DOHH2 (cell line): Measurements from ENCODE around the gene ICAM5.

Experiments used
- H3F3A ChIP-seq: fragments of 200-600 bp; sonication (generic), shearing (Covaris generic); 2 replicates; pipeline ENCODE4 v1.6.0; 2016; ENCODE audit warnings: antibody characterized with exemption, mild to moderate bottlenecking; ENCODE audit not compliant: control insufficient read depth, insufficient read depth
- H3K27ac ChIP-seq: fragments of 200-600 bp; sonication (generic); 2 replicates; pipeline ENCODE4 v1.5.1; 2014; ENCODE audit warnings: low read depth, mild to moderate bottlenecking, low read length, moderate library complexity
- H3K27me3 ChIP-seq: fragments of 200-600 bp; sonication (generic); 2 replicates; pipeline ENCODE4 v1.6.1; 2014; ENCODE audit warnings: mild to moderate bottlenecking, low read length, mixed read lengths; ENCODE audit not compliant: control insufficient read depth
- H3K36me3 ChIP-seq: fragments of 200-600 bp; sonication (generic); 2 replicates; pipeline ENCODE4 v1.6.1; 2014; ENCODE audit warnings: mild to moderate bottlenecking, low read length, moderate library complexity, mixed read lengths; ENCODE audit not compliant: control insufficient read depth
- H3K4me1 ChIP-seq: fragments of 200-600 bp; sonication (generic); 2 replicates; pipeline ENCODE4 v1.6.1; 2014; ENCODE audit warnings: mild to moderate bottlenecking, low read length, mixed read lengths; ENCODE audit not compliant: control insufficient read depth
- H3K4me2 ChIP-seq: fragments of 200-600 bp; sonication (generic); 2 replicates; pipeline ENCODE4 v1.6.0; 2014; ENCODE audit warnings: mild to moderate bottlenecking, low read length, moderate library complexity
- H3K4me3 ChIP-seq: fragments of 200-600 bp; sonication (generic); 2 replicates; pipeline ENCODE4 v1.5.1; 2014; ENCODE audit warnings: mild to moderate bottlenecking, low read length, mixed read lengths
- H3K79me2 ChIP-seq: fragments of 200-600 bp; sonication (generic); 2 replicates; pipeline ENCODE4 v1.6.1; 2014; ENCODE audit warnings: mild to moderate bottlenecking, low read length, mixed read lengths; ENCODE audit not compliant: control insufficient read depth
- H3K9me2 ChIP-seq: fragments of 200-600 bp; sonication (generic); replicated peaks from 2 replicates; pipeline ENCODE4 v1.6.1; 2014; ENCODE audit warnings: mild to moderate bottlenecking, low read length, mixed read lengths; ENCODE audit not compliant: control insufficient read depth
- H3K9me3 ChIP-seq: fragments of 200-600 bp; sonication (generic); 2 replicates; pipeline ENCODE4 v1.6.1; 2014; ENCODE audit warnings: antibody characterized with exemption, low read length, mixed read lengths; ENCODE audit not compliant: control insufficient read depth, insufficient read depth
- H4K20me1 ChIP-seq: fragments of 200-600 bp; sonication (generic); 2 replicates; pipeline ENCODE4 v1.6.0; 2014; ENCODE audit warnings: low read depth, mild to moderate bottlenecking, antibody characterized with exemption, low read length, moderate library complexity; ENCODE audit not compliant: control insufficient read depth, insufficient read depth
- EZH2phosphoT487 ChIP-seq: fragments of 200-600 bp; sonication (generic); IDR thresholded peaks from 2 replicates; pipeline ENCODE4 v1.6.1; 2017; ENCODE audit warnings: borderline replicate concordance, mild to moderate bottlenecking, antibody characterized with exemption, low read length, moderate library complexity, mixed read lengths
- TF ChIP-seq, protein P1 (sequence below): fragments of 200-600 bp; sonication (generic); IDR thresholded peaks from one replicate; pipeline ENCODE4 v1.5.1; 2014; ENCODE audit warnings: antibody characterized with exemption, mild to moderate bottlenecking, low read depth, low read length; ENCODE audit not compliant: poor library complexity, severe bottlenecking

Gene ICAM5

DNA sequence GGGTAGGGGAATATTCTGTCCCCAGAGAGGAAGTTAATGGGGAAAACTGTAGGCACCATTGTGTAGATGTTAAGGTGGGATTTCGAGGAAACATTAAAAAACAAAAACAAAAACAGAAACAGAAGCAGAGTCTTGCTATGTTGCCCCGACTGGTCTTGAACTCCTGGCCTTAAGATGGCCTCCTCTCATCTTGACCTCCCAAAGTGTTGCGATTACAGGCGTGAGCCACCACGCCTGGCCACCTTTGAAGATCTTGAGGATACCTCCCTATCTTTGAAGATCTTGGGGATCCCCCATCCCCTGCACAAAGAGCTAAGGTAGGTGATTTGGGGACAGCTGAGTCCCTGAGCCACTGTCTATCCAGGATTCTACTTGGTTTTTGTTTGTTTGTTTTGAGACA, 50.2 kb downstream of the ICAM5 start:
- H3K4me1 ChIP-seq: peaks cover 26% of the 10 kb centered on the region
- peak overlapping the region; percentile 85 for H3K4me3 ChIP-seq
- no peaks in the 10 kb centered on the region; the same call in 1 of the 2 replicates for H3K36me3 ChIP-seq
- TF ChIP-seq, protein P1, sequence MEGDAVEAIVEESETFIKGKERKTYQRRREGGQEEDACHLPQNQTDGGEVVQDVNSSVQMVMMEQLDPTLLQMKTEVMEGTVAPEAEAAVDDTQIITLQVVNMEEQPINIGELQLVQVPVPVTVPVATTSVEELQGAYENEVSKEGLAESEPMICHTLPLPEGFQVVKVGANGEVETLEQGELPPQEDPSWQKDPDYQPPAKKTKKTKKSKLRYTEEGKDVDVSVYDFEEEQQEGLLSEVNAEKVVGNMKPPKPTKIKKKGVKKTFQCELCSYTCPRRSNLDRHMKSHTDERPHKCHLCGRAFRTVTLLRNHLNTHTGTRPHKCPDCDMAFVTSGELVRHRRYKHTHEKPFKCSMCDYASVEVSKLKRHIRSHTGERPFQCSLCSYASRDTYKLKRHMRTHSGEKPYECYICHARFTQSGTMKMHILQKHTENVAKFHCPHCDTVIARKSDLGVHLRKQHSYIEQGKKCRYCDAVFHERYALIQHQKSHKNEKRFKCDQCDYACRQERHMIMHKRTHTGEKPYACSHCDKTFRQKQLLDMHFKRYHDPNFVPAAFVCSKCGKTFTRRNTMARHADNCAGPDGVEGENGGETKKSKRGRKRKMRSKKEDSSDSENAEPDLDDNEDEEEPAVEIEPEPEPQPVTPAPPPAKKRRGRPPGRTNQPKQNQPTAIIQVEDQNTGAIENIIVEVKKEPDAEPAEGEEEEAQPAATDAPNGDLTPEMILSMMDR: no peak
- no peak for TF ChIP-seq EZH2phosphoT487
- no peaks in the 10 kb centered on the region for H3K9me2 ChIP-seq
- no peaks in the 10 kb centered on the region for H3K9me3 ChIP-seq
- peaks cover 11% of the 10 kb centered on the region for H3K79me2 ChIP-seq
- H4K20me1 ChIP-seq: no peaks in the 10 kb centered on the region
- H3F3A ChIP-seq: no peaks in the 10 kb centered on the region; the same call in 1 of the 2 replicates
- no peaks in the 10 kb centered on the region for H3K27me3 ChIP-seq
- H3K4me2 ChIP-seq: peak overlapping the region; percentile 96
- peak overlapping the region; percentile 40 for H3K27ac ChIP-seq

DNA sequence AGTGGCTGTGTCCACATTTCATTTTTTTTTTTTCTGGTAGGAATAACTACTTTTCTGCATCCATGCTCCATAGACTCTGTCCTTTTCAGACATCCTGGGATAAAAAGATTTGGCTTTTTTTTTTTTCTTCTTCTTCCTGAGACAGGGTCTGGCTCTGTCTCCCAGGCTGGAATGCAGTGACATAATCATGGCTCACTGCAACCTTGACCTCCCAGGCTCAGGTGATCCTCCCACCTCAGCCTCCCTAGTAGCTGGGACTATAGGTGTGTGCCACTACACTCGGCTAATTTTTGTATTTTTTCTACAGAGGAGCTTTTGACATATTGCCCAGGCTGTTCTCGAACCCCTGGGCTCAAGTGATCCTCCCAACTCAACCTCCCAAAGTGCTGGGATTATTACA, 53.7 kb downstream of the ICAM5 start:
- no peak for TF ChIP-seq EZH2phosphoT487
- no peak overlapping the region for H3K27ac ChIP-seq
- H3K4me1 ChIP-seq: peaks cover 20% of the 10 kb centered on the region
- no peaks in the 10 kb centered on the region for H3K9me3 ChIP-seq
- H4K20me1 ChIP-seq: no peaks in the 10 kb centered on the region
- H3K27me3 ChIP-seq: no peaks in the 10 kb centered on the region
- H3K4me2 ChIP-seq: no peak overlapping the region
- H3K9me2 ChIP-seq: no peaks in the 10 kb centered on the region
- peaks cover 9% of the 10 kb centered on the region for H3K79me2 ChIP-seq
- no peaks in the 10 kb centered on the region for H3F3A ChIP-seq
- H3K4me3 ChIP-seq: no peak overlapping the region
- H3K36me3 ChIP-seq: no peaks in the 10 kb centered on the region

DNA sequence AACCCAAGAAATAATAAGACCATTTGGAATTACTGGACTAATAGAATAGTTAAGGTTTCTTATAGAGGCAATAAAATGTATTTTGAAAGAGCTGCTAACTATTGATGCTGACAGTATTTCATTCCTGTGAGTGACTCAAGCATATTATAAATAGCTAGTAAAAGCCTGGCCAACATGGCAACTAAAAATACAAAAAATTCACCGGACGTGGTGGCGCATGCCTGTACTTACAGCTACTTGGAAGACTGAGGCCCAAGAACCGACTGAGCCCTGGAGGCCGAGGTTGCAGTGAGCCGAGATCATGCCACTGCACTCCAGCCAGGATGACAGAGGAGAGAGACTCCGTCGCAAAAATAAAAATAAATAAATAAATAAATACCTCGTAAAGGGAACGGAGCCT, 55.0 kb downstream of the ICAM5 start:
- Histone ChIP-seq H3K9me2 (no peaks in the 10 kb centered on the region), H3K4me1 (peaks cover 8% of the 10 kb centered on the region), H3K79me2 (no peaks in the 10 kb centered on the region), H3F3A (no peaks in the 10 kb centered on the region), H3K4me2 (no peak overlapping the region), H4K20me1 (no peaks in the 10 kb centered on the region), H3K27ac (no peak overlapping the region), H3K9me3 (no peaks in the 10 kb centered on the region), H3K4me3 (no peak overlapping the region), H3K36me3 (0 out of 2 replicates have a peak, but pooled peaks cover 1% of the 10 kb centered on the region), H3K27me3 (no peaks in the 10 kb centered on the region)
- no peak for TF ChIP-seq EZH2phosphoT487
- TF ChIP-seq, protein P1: no peak
